GM23248 (cell line): Measurements from ENCODE around the gene TFIP11.

Experiments used
- EZH2 ChIP-seq: fragments of 200-600 bp; sonication (generic); IDR thresholded peaks from 2 replicates; pipeline ENCODE4 v1.6.1; 2018; ENCODE audit warnings: antibody characterized with exemption, mild to moderate bottlenecking; ENCODE audit not compliant: insufficient read depth, poor library complexity, severe bottlenecking
- EZH2phosphoT487 ChIP-seq: fragments of 200-600 bp; sonication (generic); IDR thresholded peaks from 2 replicates; pipeline ENCODE4 v1.6.1; 2018; ENCODE audit warnings: antibody characterized with exemption, moderate library complexity, mild to moderate bottlenecking, low read depth; ENCODE audit not compliant: insufficient read depth

GRCh38 chr22:26527167-26527566, 14.9 kb upstream of the TFIP11 start:
- TF ChIP-seq EZH2 (no peak), EZH2phosphoT487 (no peak)
